ENCODE measurements around the gene ANKZF1. TPM values are rescaled to one million over a fixed set of nuclear protein-coding genes. Genes with fewer than 3 reads are reported as not detected.

ANKZF1 gene
- total and polyA plus RNA-seq, 2 of the 8 experiments (the other 6 are each of a cell fraction or from before 2014, with no cell fraction given) = 32.5 to 50.1 TPM

DNA sequence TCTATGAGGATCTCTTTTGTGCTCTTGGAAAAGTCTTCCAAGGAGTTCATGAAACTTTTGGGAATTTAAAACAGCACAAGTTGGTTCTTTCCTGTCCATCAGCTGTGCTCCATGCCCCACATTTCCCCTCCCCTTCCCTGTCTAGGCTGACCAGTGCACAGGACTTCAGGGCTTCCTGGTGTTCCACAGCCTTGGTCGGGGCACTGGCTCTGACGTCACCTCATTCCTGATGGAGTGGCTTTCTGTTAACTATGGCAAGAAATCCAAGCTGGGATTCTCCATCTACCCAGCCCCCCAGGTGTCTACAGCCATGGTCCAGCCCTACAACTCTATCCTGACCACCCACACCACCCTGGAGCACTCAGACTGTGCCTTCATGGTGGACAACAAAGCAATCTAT, 41.4 kb downstream of the ANKZF1 start:
- Histone ChIP-seq H3K14ac (ENCODE audit: insufficient read length) (no peak overlapping the region), H2BK12ac (ENCODE audit: low read depth, low read length) (no peak overlapping the region), H3K79me2 (ENCODE audit: control insufficient read depth in 1 of 2, insufficient read depth in 2 of 2, low read length in 2 of 2) (no peaks in the 10 kb centered on the region), H3K36me3 (ENCODE audit: control insufficient read depth in 2 of 4, insufficient read depth in 4 of 4, low read length in 3 of 4) (no peaks in the 10 kb centered on the region), H4K5ac (ENCODE audit: insufficient read length, low read depth, low read length) (no peak overlapping the region), H3K27ac (ENCODE audit: low read depth, low read length) (no peak overlapping the region), H2BK15ac (ENCODE audit: low read length) (no peak overlapping the region), H3K79me1 (ENCODE audit: low read depth, low read length) (no peaks in the 10 kb centered on the region), H4K91ac (replicated peaks; ENCODE audit: insufficient read length, low read length) (no peak overlapping the region), H2BK20ac (ENCODE audit: low read length) (no peak overlapping the region), H3K4me1 (replicated peaks in 1 of 4; ENCODE audit: control insufficient read depth in 3 of 4, insufficient read depth in 4 of 4, low read length in 3 of 4) (peaks cover 0 to 3% (median 0%) of the 10 kb centered on the region in 4 experiments; a peak in 2 of 7 replicates), H4K8ac (ENCODE audit: extremely low read depth, insufficient read depth, low read length) (no peak overlapping the region), H3K23ac (ENCODE audit: insufficient read length) (no peak overlapping the region), H3K9ac (replicated peaks in 1 of 4; ENCODE audit: extremely low read depth in 1 of 4, low read depth in 3 of 4, low read length in 3 of 4) (no peak overlapping the region), H3K4ac (replicated peaks; ENCODE audit: insufficient read length, low read depth, low read length) (no peak overlapping the region), H2BK120ac (replicated peaks; ENCODE audit: low read depth, low read length) (no peak overlapping the region), H3K27me3 (replicated peaks in 1 of 4; ENCODE audit: control insufficient read depth in 3 of 4, extremely low read depth in 1 of 4, insufficient read depth in 3 of 4, low read length in 3 of 4) (peaks cover 0 to 3% (median 0%) of the 10 kb centered on the region in 4 experiments; a peak in 2 of 7 replicates), H3K23me2 (ENCODE audit: low read depth, low read length) (no peaks in the 10 kb centered on the region), H2BK5ac (ENCODE audit: low read depth, low read length) (no peak overlapping the region), H3K56ac (replicated peaks; ENCODE audit: insufficient read length, low read depth, low read length) (no peak overlapping the region), H2AK5ac (ENCODE audit: low read depth, low read length) (no peak overlapping the region), H4K20me1 (replicated peaks in 1 of 2; ENCODE audit: control insufficient read depth in 1 of 2, insufficient read depth in 2 of 2, low read length in 2 of 2) (no peaks in the 10 kb centered on the region), H3K18ac (ENCODE audit: extremely low read depth, low read length) (no peak overlapping the region), H3K4me3 (ENCODE audit: extremely low read depth in 1 of 4, insufficient read depth in 2 of 4, low read depth in 3 of 4, low read length in 4 of 4) (no peak overlapping the region), H3K9me3 (ENCODE audit: insufficient read depth in 2 of 2, low read depth in 1 of 2, low read length in 1 of 2) (no peaks in the 10 kb centered on the region), H2AFZ (ENCODE audit: low read length) (no peak overlapping the region), H3K4me2 (ENCODE audit: insufficient read depth in 1 of 2, low read depth in 2 of 2, low read length in 2 of 2) (no peak overlapping the region)
- POLR2A ChIA-PET (ENCODE audit: partially characterized antibody) = no interaction called here
- 88% methylated on average over 2 of the region's 2 CpGs; no CpG with 5 or more reads in 1 of the 2 experiments for WGBS, 2 experiments (ENCODE audit: extremely low coverage in 1 of 2, insufficient coverage in 1 of 2, insufficient read length in 1 of 2, insufficient replicate concordance in 2 of 2, low coverage in 1 of 2, low lambda C conversion rate in 2 of 2, missing lambda C conversion rate in 1 of 2)
- FAIRE-seq = no peak
- no peak for TF ChIP-seq BCL11A (IDR thresholded peaks at IDR 0.05; ENCODE audit: low read depth in 2 of 2, low read length in 2 of 2)
- no peak for TF ChIP-seq CBX8 (IDR thresholded peaks at IDR 0.05; ENCODE audit: borderline replicate concordance, low read depth, low read length)
- TF ChIP-seq CBX5 (IDR thresholded peaks at IDR 0.05; ENCODE audit: low read depth, low read length) = no peak
- TF ChIP-seq SIRT6 (IDR thresholded peaks at IDR 0.05; ENCODE audit: low read length) = no peak
- TF ChIP-seq NRF1 (IDR thresholded peaks at IDR 0.05; ENCODE audit: low read depth, low read length) = no peak
- TF ChIP-seq ASH2L (IDR thresholded peaks at IDR 0.05; ENCODE audit: low read length) = no peak
- TF ChIP-seq KDM1A (IDR thresholded peaks at IDR 0.05; ENCODE audit: borderline replicate concordance, low read length) = no peak
- no peak for TF ChIP-seq SAP30 (IDR thresholded peaks at IDR 0.05; ENCODE audit: insufficient read depth, insufficient replicate concordance, low read length)
- TF ChIP-seq SP2 (IDR thresholded peaks at IDR 0.05; ENCODE audit: low read length) = no peak
- DNase-seq (ENCODE audit: low read depth in 1 of 2, low spot score in 2 of 2) = no peak
- CTCF ChIA-PET (ENCODE audit: partially characterized antibody) = interaction anchor here (0.6 to 1.8 kb wide), 4 partner anchors 10 to 87 kb away, joined by 3 to 8 read pairs (median 4); no protein-coding TSS in a partner anchor
